SW 1271 (cell line): ENCODE results near the gene DEXI.

Experiments
- DNase-seq, 2 experiments: peaks; one replicate each; lab custom pipeline; 2025; lab: John Stamatoyannopoulos, UW

Gene DEXI

GRCh38 chr16:10942352-10943063 is at the start of gene DEXI:
TSS of gene DEXI (minus strand) at chr16:10942468. CDS start at chr16:10942005, 463 bp downstream.
- DNase-seq = peak; percentile 26 to 70

GRCh38 chr16:10990378-10990777 is 48.1 kb upstream of the DEXI start:
- no peak for DNase-seq

- no peak for DNase-seq
Observed at GRCh38 chr16:10989559-10989958, 47.3 kb upstream of the DEXI start.

- no peak for DNase-seq
Observed at GRCh38 chr16:10988879-10989278, 46.6 kb upstream of the DEXI start.

GRCh38 chr16:10988164-10988803 is 46.0 kb upstream of the DEXI start:
- DNase-seq = no peak

GRCh38 chr16:10987361-10988163 is 45.3 kb upstream of the DEXI start:
- no peak for DNase-seq

GRCh38 chr16:10984509-10984908 is 42.2 kb upstream of the DEXI start:
- DNase-seq = no peak

- no peak for DNase-seq
Observed at GRCh38 chr16:10983159-10983558, 40.9 kb upstream of the DEXI start.

- DNase-seq = no peak
Observed at GRCh38 chr16:10982465-10983150, 40.3 kb upstream of the DEXI start.

- peak in 1 of 2 experiments; percentile 17 for DNase-seq
Observed at GRCh38 chr16:10981697-10982216, 39.5 kb upstream of the DEXI start.

GRCh38 chr16:10980813-10981212 is 38.5 kb upstream of the DEXI start:
- no peak for DNase-seq

GRCh38 chr16:10979717-10980601 is 37.7 kb upstream of the DEXI start:
- DNase-seq = no peak

- DNase-seq = no peak
Observed at GRCh38 chr16:10978871-10979446, 36.7 kb upstream of the DEXI start.

- no peak for DNase-seq
Observed at GRCh38 chr16:10978124-10978523, 35.9 kb upstream of the DEXI start.

GRCh38 chr16:10976634-10977033 is 34.4 kb upstream of the DEXI start:
- no peak for DNase-seq

GRCh38 chr16:10972819-10973464 is 30.7 kb upstream of the DEXI start:
- DNase-seq = no peak

- no peak for DNase-seq
Observed at GRCh38 chr16:10972108-10972818, 30.0 kb upstream of the DEXI start.

GRCh38 chr16:10971560-10971961 is 29.3 kb upstream of the DEXI start:
- DNase-seq = peak in 1 of 2 experiments; percentile 51

- DNase-seq = no peak
Observed at GRCh38 chr16:10970065-10970464, 27.8 kb upstream of the DEXI start.
